ENCODE results near the gene GATA1.

GRCh38 chrX:48785186-48785539, 1.2 kb upstream of the GATA1 start:
- TF ChIP-seq, protein P1, sequence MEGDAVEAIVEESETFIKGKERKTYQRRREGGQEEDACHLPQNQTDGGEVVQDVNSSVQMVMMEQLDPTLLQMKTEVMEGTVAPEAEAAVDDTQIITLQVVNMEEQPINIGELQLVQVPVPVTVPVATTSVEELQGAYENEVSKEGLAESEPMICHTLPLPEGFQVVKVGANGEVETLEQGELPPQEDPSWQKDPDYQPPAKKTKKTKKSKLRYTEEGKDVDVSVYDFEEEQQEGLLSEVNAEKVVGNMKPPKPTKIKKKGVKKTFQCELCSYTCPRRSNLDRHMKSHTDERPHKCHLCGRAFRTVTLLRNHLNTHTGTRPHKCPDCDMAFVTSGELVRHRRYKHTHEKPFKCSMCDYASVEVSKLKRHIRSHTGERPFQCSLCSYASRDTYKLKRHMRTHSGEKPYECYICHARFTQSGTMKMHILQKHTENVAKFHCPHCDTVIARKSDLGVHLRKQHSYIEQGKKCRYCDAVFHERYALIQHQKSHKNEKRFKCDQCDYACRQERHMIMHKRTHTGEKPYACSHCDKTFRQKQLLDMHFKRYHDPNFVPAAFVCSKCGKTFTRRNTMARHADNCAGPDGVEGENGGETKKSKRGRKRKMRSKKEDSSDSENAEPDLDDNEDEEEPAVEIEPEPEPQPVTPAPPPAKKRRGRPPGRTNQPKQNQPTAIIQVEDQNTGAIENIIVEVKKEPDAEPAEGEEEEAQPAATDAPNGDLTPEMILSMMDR (IDR thresholded peaks at IDR 0.05): no peak
- no peak for TF ChIP-seq POLR2AphosphoS5 (IDR thresholded peaks at IDR 0.05; ENCODE audit: insufficient read depth in 1 of 2, low read depth in 1 of 2)

Measured in vagina (tissue), 2 donors.